Central memory CD8-positive, alpha-beta T cell (primary cell): ENCODE data around the gene FRAS1.

Experiments used
- ATAC-seq: fragments of 150-1000 bp; cut with Tn5 transposase; replicated peaks from 2 replicates; pipeline ENCODE4 v1.10.0; 2022; ENCODE audit warnings: mild to moderate bottlenecking, moderate FRiP score, moderate number of reproducible peaks; ENCODE audit not compliant: poor library complexity, severe bottlenecking; ENCODE audit errors: extremely low read depth
- DNase-seq, 2 donors: peaks; one replicate each; pipeline ENCODE4 v3.0.0; 2021; ENCODE audit warnings: low spot score in 2 of 2
- H3K27ac Mint-ChIP-seq: one replicate; pipeline ENCODE4 v1.8.0; 2022; ENCODE audit warnings: low read depth, mild to moderate bottlenecking, moderate library complexity, mixed read lengths
- H3K27me3 Mint-ChIP-seq: one replicate; pipeline ENCODE4 v1.8.0; 2022; ENCODE audit warnings: mixed read lengths
- H3K36me3 Mint-ChIP-seq: one replicate; pipeline ENCODE4 v1.8.0; 2022; ENCODE audit warnings: mild to moderate bottlenecking, moderate library complexity, mixed read lengths; ENCODE audit not compliant: insufficient read depth
- H3K4me1 Mint-ChIP-seq: one replicate; pipeline ENCODE4 v1.8.0; 2022; ENCODE audit warnings: mixed read lengths
- H3K4me3 Mint-ChIP-seq: one replicate; pipeline ENCODE4 v1.8.0; 2022; ENCODE audit warnings: mild to moderate bottlenecking, moderate library complexity, mixed read lengths
- H3K9me3 Mint-ChIP-seq: one replicate; pipeline ENCODE4 v1.8.0; 2022; ENCODE audit warnings: mixed read lengths

FRAS1 gene

DNA sequence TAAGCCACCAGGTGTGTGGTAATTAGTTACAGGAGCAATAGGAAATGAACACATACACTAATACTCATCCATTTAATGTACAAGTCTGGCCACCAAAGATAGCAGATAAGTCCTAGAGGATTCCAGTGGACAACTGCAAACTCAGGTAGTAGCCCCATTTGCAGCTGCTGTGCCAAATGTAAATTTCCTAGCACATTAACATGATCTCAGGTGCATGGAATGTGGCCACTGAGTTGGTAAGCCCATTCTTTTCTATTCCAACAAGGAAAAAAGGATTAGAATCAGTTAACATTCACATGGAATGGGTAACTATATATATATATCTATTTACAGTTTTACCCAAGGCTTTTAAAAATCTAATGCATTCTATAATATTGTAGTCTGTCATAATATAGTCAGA lies 23.3 kb upstream of the FRAS1 start:
- no peaks in the 10 kb centered on the region for H3K36me3 Mint-ChIP-seq
- H3K4me1 Mint-ChIP-seq = no peaks in the 10 kb centered on the region
- DNase-seq (no peak), ATAC-seq (no peak)
- H3K4me3 Mint-ChIP-seq = no peak overlapping the region
- H3K9me3 Mint-ChIP-seq = no peaks in the 10 kb centered on the region
- no peak overlapping the region for H3K27ac Mint-ChIP-seq
- H3K27me3 Mint-ChIP-seq = peaks cover 24% of the 10 kb centered on the region

DNA sequence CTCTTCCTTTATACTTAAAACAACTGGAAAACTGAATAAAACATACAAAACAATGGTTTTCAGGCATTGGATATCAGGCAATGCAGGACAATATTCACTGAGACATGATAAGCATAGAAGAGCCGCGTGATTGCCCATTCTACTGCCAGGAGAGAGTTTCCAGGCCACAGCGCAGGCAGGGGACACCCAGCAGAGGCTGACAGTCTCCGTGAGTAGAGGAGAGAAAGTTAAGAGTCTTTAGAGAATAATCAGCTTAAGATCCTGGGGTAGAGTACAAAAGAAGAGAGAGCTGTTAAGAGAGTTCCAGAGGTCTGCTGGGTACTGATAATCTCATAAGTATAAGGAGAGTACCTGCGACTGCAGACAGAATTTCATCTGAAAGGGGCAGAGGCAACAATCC lies 18.4 kb upstream of the FRAS1 start:
- Mint-ChIP-seq H3K27me3 (peaks cover 22% of the 10 kb centered on the region), H3K4me1 (no peaks in the 10 kb centered on the region), H3K27ac (no peak overlapping the region), H3K36me3 (no peaks in the 10 kb centered on the region), H3K9me3 (no peaks in the 10 kb centered on the region), H3K4me3 (no peak overlapping the region)
- no peak for ATAC-seq
- no peak for DNase-seq

DNA sequence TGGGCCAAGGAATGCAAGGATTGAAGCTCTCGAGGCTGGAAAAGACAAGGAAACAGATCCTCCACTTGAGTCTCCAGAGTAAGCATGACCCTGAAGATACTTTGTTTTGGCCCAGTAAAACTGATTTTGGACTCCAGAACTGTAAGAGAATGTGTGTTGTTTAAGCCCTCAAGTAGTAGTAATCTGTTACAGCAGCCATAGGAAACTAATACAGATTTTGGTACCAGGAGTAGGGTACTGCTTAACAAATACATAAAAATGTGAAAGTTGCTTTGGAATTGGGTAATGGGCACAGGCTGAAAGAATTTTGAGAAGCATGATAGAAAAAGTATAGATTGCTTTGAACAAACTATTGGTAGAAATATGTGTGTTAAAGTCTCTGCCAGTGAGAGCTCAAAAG lies 17.4 kb upstream of the FRAS1 start:
- ATAC-seq = no peak
- DNase-seq = no peak
- Mint-ChIP-seq H3K27ac (no peak overlapping the region), H3K4me3 (no peak overlapping the region), H3K27me3 (peaks cover 29% of the 10 kb centered on the region), H3K9me3 (no peaks in the 10 kb centered on the region), H3K36me3 (peaks cover 2% of the 10 kb centered on the region), H3K4me1 (no peaks in the 10 kb centered on the region)

- Mint-ChIP-seq H3K4me1 (no peaks in the 10 kb centered on the region), H3K9me3 (no peaks in the 10 kb centered on the region), H3K27ac (no peak overlapping the region), H3K36me3 (peaks cover 2% of the 10 kb centered on the region), H3K27me3 (peaks cover 29% of the 10 kb centered on the region), H3K4me3 (no peak overlapping the region)
- DNase-seq (no peak), ATAC-seq (no peak)
These were observed 16.7 kb upstream of the FRAS1 start for GRCh38 chr4:78040431-78040830.

DNA sequence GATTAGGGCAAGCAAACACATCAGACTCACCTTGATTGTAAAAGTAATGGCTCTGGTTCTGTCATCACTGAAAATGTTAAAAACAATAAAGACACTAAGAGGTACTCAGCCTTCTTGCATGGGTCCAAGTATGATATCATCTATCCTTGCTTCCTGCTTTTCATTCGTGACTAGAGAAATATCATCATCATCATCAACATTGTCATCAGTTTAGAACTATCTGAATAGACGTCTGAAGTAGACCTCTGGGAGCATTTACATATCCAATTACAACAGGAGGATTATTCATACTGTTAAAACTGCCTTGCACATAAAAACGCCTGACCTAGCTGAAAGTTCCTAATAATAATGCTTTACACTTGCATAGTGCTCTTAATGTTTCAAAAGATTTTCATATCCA lies 9.8 kb upstream of the FRAS1 start:
- H3K4me1 Mint-ChIP-seq = no peaks in the 10 kb centered on the region
- no peak overlapping the region for H3K4me3 Mint-ChIP-seq
- H3K27ac Mint-ChIP-seq = no peak overlapping the region
- no peaks in the 10 kb centered on the region for H3K9me3 Mint-ChIP-seq
- ATAC-seq = no peak
- peaks cover 2% of the 10 kb centered on the region for H3K36me3 Mint-ChIP-seq
- H3K27me3 Mint-ChIP-seq = peaks cover 26% of the 10 kb centered on the region
- no peak for DNase-seq

- DNase-seq = no peak
- peaks cover 27% of the 10 kb centered on the region for H3K4me1 Mint-ChIP-seq
- H3K27me3 Mint-ChIP-seq = peaks cover 91% of the 10 kb centered on the region
- H3K27ac Mint-ChIP-seq = no peak overlapping the region
- ATAC-seq = peak; percentile 60
- H3K4me3 Mint-ChIP-seq = peak overlapping the region; percentile 76
- H3K36me3 Mint-ChIP-seq = peaks cover 5% of the 10 kb centered on the region
- no peaks in the 10 kb centered on the region for H3K9me3 Mint-ChIP-seq
These were observed 626 bp upstream of the FRAS1 start for GRCh38 chr4:78056265-78057129.

GRCh38 chr4:78057600-78058550 lies 752 bp downstream of the FRAS1 start:
- no peak overlapping the region for H3K27ac Mint-ChIP-seq
- peaks cover 27% of the 10 kb centered on the region for H3K4me1 Mint-ChIP-seq
- peaks cover 5% of the 10 kb centered on the region for H3K36me3 Mint-ChIP-seq
- no peaks in the 10 kb centered on the region for H3K9me3 Mint-ChIP-seq
- H3K4me3 Mint-ChIP-seq = peak overlapping the region; percentile 76
- ATAC-seq (peak; percentile 26), DNase-seq (no peak)
- peaks cover 91% of the 10 kb centered on the region for H3K27me3 Mint-ChIP-seq

DNA sequence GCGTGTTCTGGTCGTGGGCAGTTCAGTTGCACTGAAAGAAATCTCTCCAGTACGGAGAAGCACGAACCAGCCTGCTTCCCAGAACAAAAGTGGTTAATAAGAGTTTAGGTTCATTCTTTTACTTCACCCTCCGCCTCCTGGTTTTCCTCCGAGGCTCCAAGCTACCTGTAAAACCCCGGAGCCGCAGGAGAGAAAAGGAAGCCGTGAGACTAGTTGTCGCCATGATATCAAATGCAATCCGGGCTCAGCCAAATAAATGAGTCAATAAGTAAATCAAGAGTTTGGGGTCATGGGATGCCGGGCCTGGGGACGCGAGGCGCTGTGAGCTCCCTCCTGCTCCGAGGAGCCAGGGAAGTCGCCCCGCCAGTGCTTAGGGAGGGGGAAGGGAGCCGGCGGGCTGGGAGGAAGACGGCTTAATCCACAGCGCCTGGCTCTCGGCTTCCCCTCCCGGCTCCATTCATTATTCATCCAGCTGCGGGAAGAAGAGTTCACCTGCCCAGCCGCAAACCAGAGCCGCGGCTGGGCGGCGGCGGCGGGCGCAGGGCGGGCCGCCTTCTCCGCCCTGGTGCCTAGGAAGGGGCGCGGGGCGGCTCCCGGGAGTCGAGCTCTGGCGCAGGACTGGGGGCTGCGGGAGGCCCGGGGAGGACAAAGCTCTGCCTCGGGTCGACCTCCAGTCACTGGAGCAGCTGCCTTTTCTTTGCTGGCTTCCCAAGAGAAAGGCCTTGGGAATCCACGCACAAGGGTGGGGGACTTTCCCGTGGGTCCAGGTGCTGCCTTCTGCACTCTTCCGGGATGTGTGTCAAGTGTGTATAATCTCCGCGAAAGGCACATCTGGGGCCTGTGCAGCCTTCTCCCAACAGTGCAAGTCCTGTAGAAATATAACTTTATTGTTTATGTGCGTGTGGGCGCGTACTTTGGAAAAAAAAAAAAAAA lies 1.7 kb downstream of the FRAS1 start:
- Mint-ChIP-seq H3K9me3 (no peaks in the 10 kb centered on the region), H3K27ac (no peak overlapping the region), H3K27me3 (peaks cover 88% of the 10 kb centered on the region), H3K4me1 (peaks cover 27% of the 10 kb centered on the region), H3K4me3 (peak overlapping the region; percentile 76), H3K36me3 (peaks cover 5% of the 10 kb centered on the region)
- DNase-seq (no peak), ATAC-seq (no peak)

- peaks cover 82% of the 10 kb centered on the region for H3K27me3 Mint-ChIP-seq
- H3K9me3 Mint-ChIP-seq = no peaks in the 10 kb centered on the region
- H3K4me3 Mint-ChIP-seq = peak overlapping the region; percentile 76
These were observed 2.4 kb downstream of the FRAS1 start for GRCh38 chr4:78059524-78059889.

DNA sequence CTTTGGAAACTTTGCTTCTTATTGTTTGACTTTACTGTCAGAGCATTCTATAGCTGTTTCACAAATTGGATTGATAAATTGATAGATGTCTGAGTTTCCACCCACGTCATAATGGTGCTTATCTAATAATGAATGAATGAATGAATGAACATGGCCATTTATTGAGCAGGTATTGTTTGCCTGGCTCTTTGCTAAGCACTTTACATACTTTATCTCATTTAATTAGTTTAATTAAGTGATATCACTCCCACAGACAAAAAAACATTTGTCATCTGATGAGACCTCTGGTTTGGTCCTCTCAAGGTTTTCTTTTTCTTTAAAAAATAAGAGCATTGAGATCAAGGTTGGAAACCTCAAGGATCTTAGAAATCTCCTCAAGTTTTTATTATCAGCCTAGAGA lies 2.8 kb downstream of the FRAS1 start:
- ATAC-seq (no peak), DNase-seq (no peak)
- H3K36me3 Mint-ChIP-seq = peaks cover 5% of the 10 kb centered on the region
- no peak overlapping the region for H3K27ac Mint-ChIP-seq
- H3K4me1 Mint-ChIP-seq = peaks cover 27% of the 10 kb centered on the region
- peaks cover 79% of the 10 kb centered on the region for H3K27me3 Mint-ChIP-seq
- no peaks in the 10 kb centered on the region for H3K9me3 Mint-ChIP-seq
- no peak overlapping the region for H3K4me3 Mint-ChIP-seq

More at GRCh38 chr4:78059524-78059889, 2.4 kb downstream of the FRAS1 start:
- Mint-ChIP-seq H3K36me3 (peaks cover 5% of the 10 kb centered on the region), H3K4me1 (peaks cover 27% of the 10 kb centered on the region), H3K27ac (no peak overlapping the region)
- no peak for ATAC-seq
- no peak for DNase-seq

GRCh38 chr4:78061939-78062570 lies 4.9 kb downstream of the FRAS1 start:
- ATAC-seq (no peak), DNase-seq (no peak)
- Mint-ChIP-seq H3K9me3 (no peaks in the 10 kb centered on the region), H3K4me3 (no peak overlapping the region), H3K27ac (no peak overlapping the region), H3K4me1 (peaks cover 19% of the 10 kb centered on the region), H3K27me3 (peaks cover 76% of the 10 kb centered on the region), H3K36me3 (peaks cover 5% of the 10 kb centered on the region)
